NCI-H146 (cell line): ENCODE measurements around the gene DOP1B.

Experiments
- DNase-seq: peaks from one replicate; lab custom pipeline; 2025; lab: John Stamatoyannopoulos, UW

Gene DOP1B

GRCh38 chr21:36205962-36206361 is 49.3 kb downstream of the DOP1B start:
- DNase-seq: no peak
